Esophagus squamous epithelium (tissue), 5 donors: Measurements from ENCODE around the gene EPS8. TPM values are rescaled to one million over a fixed set of nuclear protein-coding genes. Genes with fewer than 3 reads are reported as not detected.

Experiments
- DNase-seq: peaks from one replicate; lab custom pipeline; 2025; lab: John Stamatoyannopoulos, UW
- H3K27ac ChIP-seq, 4 donors: fragments of 200-600 bp; sonication (generic); one replicate each; pipeline ENCODE4 v1.5.1; 2016 to 2019; ENCODE audit warnings: mild to moderate bottlenecking in 1 of 4
- H3K27me3 ChIP-seq, 4 donors: fragments of 200-600 bp; sonication (generic); 1 replicate in 3 of 4; 2 replicates in 1 of 4; pipeline versions ENCODE4 v1.5.1 to v1.6.0; 2017 to 2021; ENCODE audit warnings: antibody characterized with exemption in 1 of 4
- H3K36me3 ChIP-seq, 3 donors: fragments of 200-600 bp; sonication (generic); one replicate each; pipeline ENCODE4 v1.5.1; 2016 to 2019
- H3K4me1 ChIP-seq, 3 donors: fragments of 200-600 bp; sonication (generic); one replicate each; pipeline ENCODE4 v1.5.1; 2017 to 2019
- H3K4me3 ChIP-seq, 4 donors: fragments of 200-600 bp; sonication (generic); 1 replicate in 3 of 4; 2 replicates in 1 of 4; pipeline ENCODE4 v1.5.1; 2016 to 2019; ENCODE audit warnings: mild to moderate bottlenecking in 2 of 4, moderate library complexity in 1 of 4
- H3K9me3 ChIP-seq, 3 donors: fragments of 200-600 bp; sonication (generic); one replicate each; pipeline ENCODE4 v1.5.1; 2016 to 2019
- CTCF ChIP-seq, 6 experiments: fragments of 450-650 bp in 4 of 6; fragments of 200-600 bp in 2 of 6; sonication (generic) in 2 of 6; IDR thresholded peaks; one replicate each; pipeline ENCODE4 v1.5.1; 2016 to 2019; ENCODE audit warnings: antibody characterized with exemption in 6 of 6, mild to moderate bottlenecking in 4 of 6, moderate library complexity in 4 of 6
- POLR2A ChIP-seq, 4 donors: fragments of 450-650 bp; IDR thresholded peaks; one replicate each; pipeline ENCODE4 v1.6.1; 2017; ENCODE audit warnings: antibody characterized with exemption in 4 of 4, mild to moderate bottlenecking in 4 of 4, moderate library complexity in 3 of 4
- WGBS, 2 donors: methylation state at CpG; one replicate each; pipeline ENCODE4 v1.1.5; 2018; 5-methylcytosine and 5-hydroxymethylcytosine counted together
- intact Hi-C: fragments of 100-400 bp; cut with DNase I; formaldehyde crosslinking; loops from one replicate; pipeline ENCODE4 v1.15.0; 2022
- total RNA-seq, 4 donors: library from RNA; depleted of rRNA; stranded (reverse); fragments of >200 nt; gene quantifications; one replicate each; pipeline ENCODE4 v1.1.0, GENCODE V29; 2016
- donor health status: DM: yes; HTN: yes; CAD: no.

EPS8 gene
- total RNA-seq, 4 donors from 2014 or later, result 14.2 to 56.6 (median 17.7) TPM

DNA sequence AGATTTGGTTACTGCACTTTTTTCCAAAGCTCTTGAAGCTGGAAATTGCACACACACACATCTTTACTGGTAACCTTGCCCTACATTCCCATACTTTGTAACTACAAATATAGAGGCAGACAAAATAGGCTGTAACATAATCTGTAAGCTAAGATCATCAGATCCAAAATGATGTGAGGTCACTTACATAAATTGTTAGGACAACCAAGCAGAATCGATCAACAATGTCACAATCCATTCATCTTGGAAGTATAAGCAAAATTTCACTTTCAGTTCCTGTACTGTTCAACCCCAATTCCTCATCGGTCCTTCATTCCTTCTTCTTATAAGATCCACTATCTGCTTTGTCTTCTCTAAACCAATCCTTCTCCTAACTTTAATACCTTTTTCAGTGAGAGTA, 72.6 kb downstream of the EPS8 start:
- H3K27me3 ChIP-seq, result no peaks in the 10 kb centered on the region
- TF ChIP-seq CTCF (IDR thresholded peaks at IDR 0.05), result no peak
- no peak for TF ChIP-seq POLR2A (IDR thresholded peaks at IDR 0.05)
- no peak overlapping the region for H3K27ac ChIP-seq
- H3K9me3 ChIP-seq, result no peaks in the 10 kb centered on the region
- H3K4me1 ChIP-seq, result peaks cover 0 to 51% (median 9%) of the 10 kb centered on the region in 3 donors
- DNase-seq, result no peak
- no peaks in the 10 kb centered on the region for H3K36me3 ChIP-seq
- WGBS, 2 donors, result 43 to 74% methylated on average over 2 of the region's 2 CpGs
- intact Hi-C loops, result no loop called here
- H3K4me3 ChIP-seq, result no peak overlapping the region

GRCh38 chr12:15714256-15714655, 74.9 kb downstream of the EPS8 start:
- H3K36me3 ChIP-seq, result no peaks in the 10 kb centered on the region
- DNase-seq, result no peak
- WGBS, 2 donors, result 81 to 83% methylated on average over 2 of the region's 2 CpGs
- intact Hi-C loops, result no loop called here
- H3K4me3 ChIP-seq, result no peak overlapping the region
- no peaks in the 10 kb centered on the region for H3K9me3 ChIP-seq
- TF ChIP-seq POLR2A (IDR thresholded peaks at IDR 0.05), result no peak
- no peak overlapping the region for H3K27ac ChIP-seq
- peaks cover 0 to 40% (median 12%) of the 10 kb centered on the region in 3 donors for H3K4me1 ChIP-seq
- H3K27me3 ChIP-seq, result no peaks in the 10 kb centered on the region

GRCh38 chr12:15712823-15713660, 76.1 kb downstream of the EPS8 start:
- Histone ChIP-seq H3K27ac (peak overlapping the region in 3 of 4 donors; percentile 43 to 56 (median 51)), H3K4me3 (peak overlapping the region in 2 of 4 donors; percentile 10 to 12), H3K4me1 (peaks cover 0 to 29% (median 8%) of the 10 kb centered on the region in 3 donors), H3K36me3 (no peaks in the 10 kb centered on the region), H3K9me3 (no peaks in the 10 kb centered on the region), H3K27me3 (no peaks in the 10 kb centered on the region)
- TF ChIP-seq CTCF (IDR thresholded peaks at IDR 0.05), result no peak
- TF ChIP-seq POLR2A (IDR thresholded peaks at IDR 0.05), result no peak
- 74 to 78% methylated on average over 8 of the region's 8 CpGs for WGBS, 2 donors
- DNase-seq, result no peak
- intact Hi-C loops, result no loop called here

- Histone ChIP-seq H3K4me3 (peak overlapping the region in 2 of 4 donors; percentile 10 to 12), H3K27ac (peak overlapping the region in 2 of 4 donors; percentile 43 to 56), H3K4me1 (peaks cover 0 to 22% (median 3%) of the 10 kb centered on the region in 3 donors), H3K36me3 (no peaks in the 10 kb centered on the region), H3K27me3 (no peaks in the 10 kb centered on the region), H3K9me3 (no peaks in the 10 kb centered on the region)
- intact Hi-C loops, result no loop called here
- TF ChIP-seq POLR2A (IDR thresholded peaks at IDR 0.05), result no peak
- no peak for TF ChIP-seq CTCF (IDR thresholded peaks at IDR 0.05)
- 67% methylated on average over 1 of the region's 1 CpG for WGBS, 2 donors
- DNase-seq, result no peak
Observed at GRCh38 chr12:15712160-15712559, 77.0 kb downstream of the EPS8 start.

DNA sequence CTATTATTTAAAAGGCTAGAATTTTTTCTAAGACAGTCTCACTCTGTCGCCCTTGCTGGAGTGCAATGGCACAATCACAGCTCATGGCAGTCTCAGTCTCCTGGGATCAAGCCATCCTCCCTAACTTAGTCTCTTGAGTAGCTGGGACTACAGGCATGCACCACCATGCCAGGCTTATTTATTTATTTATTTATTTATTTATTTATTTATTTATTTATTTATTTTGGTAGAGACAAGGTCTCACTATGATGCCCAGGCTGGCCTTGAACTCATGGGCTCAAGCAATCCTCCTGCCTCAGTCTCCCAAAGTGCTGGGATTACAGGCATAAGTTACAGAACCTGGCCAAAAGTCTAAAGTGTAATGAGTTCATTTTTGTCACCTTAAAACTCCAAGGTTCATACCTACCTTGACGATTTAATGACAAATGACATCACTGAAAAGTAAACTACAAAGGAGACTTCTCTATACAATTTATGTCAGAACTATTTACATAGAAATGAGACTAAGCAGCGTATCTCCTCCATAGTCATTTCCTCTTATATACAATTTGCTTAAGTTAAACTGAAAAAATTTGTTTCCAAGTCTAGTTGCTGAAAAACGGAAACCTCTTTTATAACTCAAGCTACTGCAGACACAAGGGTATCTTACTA, 78.2 kb downstream of the EPS8 start:
- DNase-seq, result no peak
- no peak for TF ChIP-seq CTCF (IDR thresholded peaks at IDR 0.05)
- TF ChIP-seq POLR2A (IDR thresholded peaks at IDR 0.05), result no peak
- WGBS, 2 donors, result 84 to 86% methylated on average over 4 of the region's 4 CpGs
- Histone ChIP-seq H3K27me3 (no peaks in the 10 kb centered on the region), H3K36me3 (no peaks in the 10 kb centered on the region), H3K27ac (no peak overlapping the region), H3K9me3 (no peaks in the 10 kb centered on the region), H3K4me1 (peaks cover 0 to 10% (median 4%) of the 10 kb centered on the region in 3 donors), H3K4me3 (peak overlapping the region in 1 of 4 donors; percentile 34)
- intact Hi-C loops, result no loop called here
